ENCODE results near the gene LCP1.

- TF ChIP-seq CTCF (IDR thresholded peaks at IDR 0.05) (no peak), ZFX (IDR thresholded peaks at IDR 0.05; ENCODE audit: borderline replicate concordance) (no peak)
Measured at GRCh38 chr13:46145950-46146349, 36.0 kb downstream of the LCP1 start.

Measured in 22Rv1 (cell line).